Measurements from ENCODE around the gene MARK2. TPM values are rescaled to one million over a fixed set of nuclear protein-coding genes. Genes with fewer than 3 reads are reported as not detected.

MARK2 gene
- total and polyA plus RNA-seq, 2 of the 8 experiments (the other 6 are each of a cell fraction or from before 2014, with no cell fraction given): 19.3 to 58.5 TPM

- H4K8ac ChIP-seq (ENCODE audit: extremely low read depth, insufficient read depth, low read length): no peak overlapping the region
- 98% methylated on average over 7 of the region's 7 CpGs; no CpG with 5 or more reads in 1 of the 2 experiments for WGBS, 2 experiments (ENCODE audit: extremely low coverage in 1 of 2, insufficient coverage in 1 of 2, insufficient read length in 1 of 2, insufficient replicate concordance in 2 of 2, low coverage in 1 of 2, low lambda C conversion rate in 2 of 2, missing lambda C conversion rate in 1 of 2)
- peaks cover 0 to 2% (median 1%) of the 10 kb centered on the region in 4 experiments; a peak in 2 of 8 replicates for H3K36me3 ChIP-seq (ENCODE audit: control insufficient read depth in 2 of 4, insufficient read depth in 4 of 4, low read length in 3 of 4)
- H2AFZ ChIP-seq (ENCODE audit: low read length): no peak overlapping the region
- no peak overlapping the region for H3K56ac ChIP-seq (replicated peaks; ENCODE audit: insufficient read length, low read depth, low read length)
- no peak overlapping the region for H2BK20ac ChIP-seq (ENCODE audit: low read length)
- peaks cover 30% of the 10 kb centered on the region for H3K79me1 ChIP-seq (ENCODE audit: low read depth, low read length)
- no peaks in the 10 kb centered on the region for H3K9me3 ChIP-seq (ENCODE audit: insufficient read depth in 2 of 2, low read depth in 1 of 2, low read length in 1 of 2)
- ChIA-PET POLR2A (ENCODE audit: partially characterized antibody) (interaction anchor here (0.8 to 6.2 kb wide), 4 partner anchors 12 to 74 kb away, joined by 3 to 30 read pairs (median 12); partner anchors contain the start of gene RCOR2), CTCF (ENCODE audit: partially characterized antibody) (interaction anchor here (0.8 to 4.9 kb wide), 7 partner anchors 9 to 238 kb away, joined by 3 to 19 read pairs (median 4); no protein-coding TSS in a partner anchor)
- H3K9ac ChIP-seq (replicated peaks in 1 of 4; ENCODE audit: extremely low read depth in 1 of 4, low read depth in 3 of 4, low read length in 3 of 4): no peak overlapping the region
- no peak overlapping the region for H3K18ac ChIP-seq (ENCODE audit: extremely low read depth, low read length)
- no peak overlapping the region for H2BK12ac ChIP-seq (ENCODE audit: low read depth, low read length)
- DNase-seq (ENCODE audit: low read depth in 1 of 2, low spot score in 2 of 2): no peak
- FAIRE-seq: no peak
- H3K23ac ChIP-seq (ENCODE audit: insufficient read length): no peak overlapping the region
- H4K91ac ChIP-seq (replicated peaks; ENCODE audit: insufficient read length, low read length): no peak overlapping the region
- no peak overlapping the region for H3K4ac ChIP-seq (replicated peaks; ENCODE audit: insufficient read length, low read depth, low read length)
- no peak overlapping the region for H3K4me3 ChIP-seq (ENCODE audit: extremely low read depth in 1 of 4, insufficient read depth in 2 of 4, low read depth in 3 of 4, low read length in 4 of 4)
- H4K20me1 ChIP-seq (replicated peaks in 1 of 2; ENCODE audit: control insufficient read depth in 1 of 2, insufficient read depth in 2 of 2, low read length in 2 of 2): peaks cover 17 to 20% of the 10 kb centered on the region in 2 experiments
- no peak overlapping the region for H3K27ac ChIP-seq (ENCODE audit: low read depth, low read length)
- H3K27me3 ChIP-seq (replicated peaks in 1 of 4; ENCODE audit: control insufficient read depth in 3 of 4, extremely low read depth in 1 of 4, insufficient read depth in 3 of 4, low read length in 3 of 4): no peaks in the 10 kb centered on the region
- H3K23me2 ChIP-seq (ENCODE audit: low read depth, low read length): no peaks in the 10 kb centered on the region
- no peak overlapping the region for H3K4me2 ChIP-seq (ENCODE audit: insufficient read depth in 1 of 2, low read depth in 2 of 2, low read length in 2 of 2)
- H3K4me1 ChIP-seq (replicated peaks in 1 of 4; ENCODE audit: control insufficient read depth in 3 of 4, insufficient read depth in 4 of 4, low read length in 3 of 4): peaks cover 22 to 37% (median 31%) of the 10 kb centered on the region in 4 experiments
- no peak overlapping the region for H2BK120ac ChIP-seq (replicated peaks; ENCODE audit: low read depth, low read length)
- H4K5ac ChIP-seq (ENCODE audit: insufficient read length, low read depth, low read length): no peak overlapping the region
- H2BK15ac ChIP-seq (ENCODE audit: low read length): no peak overlapping the region
- no peak overlapping the region for H2BK5ac ChIP-seq (ENCODE audit: low read depth, low read length)
- H3K79me2 ChIP-seq (ENCODE audit: control insufficient read depth in 1 of 2, insufficient read depth in 2 of 2, low read length in 2 of 2): peaks cover 24 to 92% of the 10 kb centered on the region in 2 experiments
- H2AK5ac ChIP-seq (ENCODE audit: low read depth, low read length): no peak overlapping the region
- no peak overlapping the region for H3K14ac ChIP-seq (ENCODE audit: insufficient read length)
- TF ChIP-seq TBP (IDR thresholded peaks at IDR 0.05; ENCODE audit: low read depth, low read length) (no peak), ASH2L (IDR thresholded peaks at IDR 0.05; ENCODE audit: low read length) (no peak), TCF12 (IDR thresholded peaks at IDR 0.05; ENCODE audit: low read depth, low read length) (no peak), MAFK (IDR thresholded peaks at IDR 0.05; ENCODE audit: low read depth, low read length) (no peak), SIRT6 (IDR thresholded peaks at IDR 0.05; ENCODE audit: low read length) (no peak), TAF7 (optimal IDR thresholded peaks at IDR 0.05; ENCODE audit: borderline replicate concordance, low read depth, low read length) (no peak), SP4 (IDR thresholded peaks at IDR 0.05; ENCODE audit: low read length) (no peak), TAF1 (IDR thresholded peaks at IDR 0.05; ENCODE audit: low read depth, low read length) (no peak), SUZ12 (IDR thresholded peaks at IDR 0.05; ENCODE audit: low read length) (no peak), NANOG (IDR thresholded peaks at IDR 0.05; ENCODE audit: insufficient read depth, low read depth, low read length, poor library complexity, severe bottlenecking) (no peak), RFX5 (IDR thresholded peaks at IDR 0.05; ENCODE audit: borderline replicate concordance, low read depth, low read length) (no peak), CHD1 (IDR thresholded peaks at IDR 0.05; ENCODE audit: low read depth, low read length) (no peak), YY1 (IDR thresholded peaks at IDR 0.05; ENCODE audit: low read depth, low read length) (no peak)
- TF ChIP-seq, protein P1, sequence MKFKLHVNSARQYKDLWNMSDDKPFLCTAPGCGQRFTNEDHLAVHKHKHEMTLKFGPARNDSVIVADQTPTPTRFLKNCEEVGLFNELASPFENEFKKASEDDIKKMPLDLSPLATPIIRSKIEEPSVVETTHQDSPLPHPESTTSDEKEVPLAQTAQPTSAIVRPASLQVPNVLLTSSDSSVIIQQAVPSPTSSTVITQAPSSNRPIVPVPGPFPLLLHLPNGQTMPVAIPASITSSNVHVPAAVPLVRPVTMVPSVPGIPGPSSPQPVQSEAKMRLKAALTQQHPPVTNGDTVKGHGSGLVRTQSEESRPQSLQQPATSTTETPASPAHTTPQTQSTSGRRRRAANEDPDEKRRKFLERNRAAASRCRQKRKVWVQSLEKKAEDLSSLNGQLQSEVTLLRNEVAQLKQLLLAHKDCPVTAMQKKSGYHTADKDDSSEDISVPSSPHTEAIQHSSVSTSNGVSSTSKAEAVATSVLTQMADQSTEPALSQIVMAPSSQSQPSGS (IDR thresholded peaks at IDR 0.05; ENCODE audit: low read length): no peak
These were observed 7.0 kb downstream of the MARK2 start for GRCh38 chr11:63845911-63846310.
